ENCODE results near the gene COL12A1.

- TF ChIP-seq CTCF (conservative IDR thresholded peaks at IDR 0.05; ENCODE audit: low read depth, low read length) (no peak), EZH2 (IDR thresholded peaks at IDR 0.05; ENCODE audit: borderline replicate concordance, low read depth, low read length, poor library complexity, severe bottlenecking) (no peak)
Observed at GRCh38 chr6:75246386-75246785, 40.5 kb upstream of the COL12A1 start.
